Activated CD8-positive, alpha-beta memory T cell treated with anti-CD3 and anti-CD28 coated beads, Interleukin-2, amount 50 U/mL, for 48 hours (primary cell): ENCODE data around the gene RNF166.

Experiments used
- DNase-seq: peaks from one replicate; pipeline ENCODE4 v3.0.0-alpha.2; 2020

Gene RNF166

DNA sequence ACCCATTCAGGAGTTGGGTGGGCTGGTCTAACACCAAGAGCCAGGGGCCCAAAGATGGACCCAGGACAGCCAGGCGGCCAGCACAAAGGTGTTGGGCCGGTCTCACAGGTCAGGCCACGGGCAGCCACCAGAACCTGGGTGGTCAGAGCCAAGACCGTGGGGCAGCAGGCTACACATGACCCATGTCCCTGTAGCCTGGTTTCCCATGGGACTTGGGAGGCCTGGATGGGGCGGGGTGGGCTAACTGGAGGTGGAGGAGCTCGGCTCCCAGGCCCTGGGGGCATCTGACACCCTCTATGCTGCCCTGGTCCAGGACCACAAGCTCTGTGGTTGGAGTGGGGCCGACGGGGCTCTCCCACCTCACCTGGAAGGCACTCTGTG, 17.3 kb upstream of the RNF166 start:
- DNase-seq, result no peak

DNA sequence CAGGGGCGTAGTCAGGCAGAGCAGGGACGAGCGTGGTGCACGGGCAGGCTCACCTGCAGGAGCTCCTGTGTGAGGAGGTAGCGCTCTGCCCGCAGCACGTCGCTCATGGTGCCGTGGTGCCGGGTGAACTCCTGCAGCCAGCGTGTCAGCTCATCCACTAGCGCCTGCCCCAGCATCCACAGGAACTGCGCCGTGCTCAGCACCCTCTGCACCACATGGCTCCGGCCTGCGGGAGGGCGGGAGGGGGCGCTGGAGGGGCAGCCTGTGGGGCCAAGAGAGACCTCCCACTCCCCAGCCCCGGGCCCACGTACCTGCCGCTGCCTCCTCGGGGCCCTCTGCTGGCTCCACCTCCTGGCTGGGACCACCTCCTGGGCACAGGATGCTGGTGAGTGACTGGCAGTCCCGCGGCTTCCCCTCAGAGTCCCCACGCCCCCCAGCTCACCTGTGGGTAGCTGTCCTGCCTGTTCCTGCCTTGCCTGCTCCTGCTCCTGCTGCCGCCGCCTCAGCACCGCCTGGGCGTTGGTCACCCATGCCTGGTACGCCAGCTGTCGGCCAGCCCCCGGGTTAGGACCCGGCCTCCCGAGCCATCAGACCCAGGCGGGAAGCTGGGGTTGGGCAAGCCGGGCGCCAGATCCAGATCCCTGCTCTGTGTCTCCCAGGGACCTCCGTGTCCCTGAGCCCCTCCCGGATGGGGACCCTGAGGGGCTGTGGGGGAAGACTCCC, 16.7 kb upstream of the RNF166 start:
- DNase-seq, result no peak

DNA sequence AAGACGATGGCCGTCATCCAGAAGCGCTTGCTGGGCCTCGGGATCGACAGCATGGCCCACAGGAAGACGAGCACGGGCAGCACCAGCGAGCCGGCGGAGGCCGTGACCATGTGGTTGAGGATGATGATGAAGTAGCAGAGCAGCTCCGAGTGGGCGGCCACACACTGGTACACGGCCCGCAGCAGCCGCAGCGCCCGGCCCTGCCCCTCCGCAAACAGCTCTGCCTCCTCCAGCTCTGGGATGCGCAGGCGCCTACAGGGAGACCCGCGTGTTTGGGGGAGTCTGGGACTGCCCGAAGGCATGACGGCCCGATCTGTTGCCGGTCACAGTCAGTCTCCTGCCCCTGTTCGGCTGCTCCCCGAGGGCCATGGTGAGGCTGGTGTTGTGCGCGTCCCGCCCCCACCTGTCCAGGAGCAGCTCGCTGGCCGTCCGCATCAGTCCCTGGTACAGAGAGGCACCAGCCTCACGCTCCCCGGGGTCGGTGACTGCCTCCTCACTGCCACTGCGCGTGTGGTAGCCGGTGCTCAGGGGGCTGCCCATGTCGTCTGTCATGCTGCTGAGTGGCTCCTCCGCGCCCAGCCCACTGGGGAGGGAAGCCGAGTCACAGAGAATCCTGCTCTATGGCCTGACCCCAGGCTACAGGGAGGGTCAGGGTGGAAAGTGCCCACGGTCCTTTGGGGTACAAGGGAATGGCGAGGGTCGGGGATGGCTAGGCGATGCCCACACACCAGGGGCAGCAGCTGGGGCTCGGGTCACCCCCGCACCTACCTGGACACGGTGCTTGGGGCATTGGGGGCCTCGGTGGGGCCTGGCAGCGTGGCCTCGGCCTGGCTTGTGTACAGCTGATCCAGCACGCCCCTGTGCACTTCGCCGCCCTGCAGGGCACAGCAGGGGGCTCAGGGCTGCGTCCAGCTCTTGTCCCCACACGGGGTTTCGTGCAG, 15.9 kb upstream of the RNF166 start:
- no peak for DNase-seq

DNA sequence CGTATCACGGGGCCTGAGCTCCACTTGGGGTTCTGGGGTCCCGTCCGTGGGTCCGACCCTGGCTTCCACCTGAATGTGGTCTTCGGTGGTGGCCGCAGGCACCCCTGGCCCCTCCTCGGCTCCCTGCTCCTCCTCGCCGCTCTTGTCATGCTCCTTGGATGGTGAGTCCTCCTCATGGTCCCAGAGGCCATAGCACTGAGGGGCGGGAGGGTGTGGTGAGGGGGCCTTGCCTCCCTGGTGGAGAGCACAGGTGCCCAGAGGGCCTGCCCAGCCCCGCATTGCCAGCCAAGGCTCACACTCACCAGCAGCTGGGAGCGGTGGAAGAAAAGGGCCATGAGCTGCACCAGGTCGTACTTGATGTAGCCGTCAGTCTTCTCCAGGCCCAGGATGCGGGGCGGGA, 15.0 kb upstream of the RNF166 start:
- no peak for DNase-seq

DNA sequence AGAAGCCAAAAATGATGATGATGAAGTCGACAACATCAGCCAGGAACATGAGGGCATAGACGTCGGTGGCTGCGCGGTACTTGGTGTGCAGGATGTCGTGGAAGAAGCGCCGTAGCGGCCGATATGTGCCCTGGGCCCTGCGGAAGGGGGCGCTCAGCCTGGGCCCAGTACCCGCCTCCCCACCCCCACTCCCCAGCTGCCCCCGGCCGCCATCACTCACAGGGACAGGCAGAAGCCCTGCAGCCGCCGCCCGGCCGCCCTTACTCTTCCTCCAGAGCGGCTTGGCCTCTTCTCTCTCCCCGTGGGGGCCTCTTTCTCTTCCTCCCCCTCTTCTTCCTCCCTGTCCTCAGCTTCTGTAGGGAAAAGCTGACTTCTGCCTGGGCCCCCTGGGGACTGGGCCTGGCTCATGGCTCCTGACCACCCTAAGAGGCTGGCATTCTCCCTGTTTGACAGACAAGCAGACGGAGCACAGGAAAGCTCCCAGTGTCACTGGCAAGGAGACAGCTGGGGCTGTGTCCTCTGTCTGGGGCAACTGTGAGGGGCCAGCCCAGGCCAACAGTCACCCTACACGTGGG, 14.3 kb upstream of the RNF166 start:
- no peak for DNase-seq

DNA sequence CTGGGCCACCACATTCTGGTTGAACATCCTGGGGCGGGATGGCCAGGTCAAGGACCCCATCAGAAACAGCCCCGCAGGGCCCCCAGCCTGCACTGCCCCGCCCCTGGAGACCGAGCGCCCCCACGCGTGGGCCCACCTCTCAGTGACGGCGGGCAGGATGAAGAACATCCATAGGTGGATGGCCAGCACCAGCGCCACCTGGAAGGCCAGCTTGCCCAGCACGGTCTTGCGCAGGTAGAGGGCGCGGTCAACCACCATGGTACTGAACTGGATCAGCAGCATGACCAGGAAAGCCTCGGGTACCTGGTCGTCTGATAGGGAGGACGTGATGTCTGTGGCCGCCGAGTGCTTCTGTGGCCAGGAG, 13.7 kb upstream of the RNF166 start:
- DNase-seq, result no peak

DNA sequence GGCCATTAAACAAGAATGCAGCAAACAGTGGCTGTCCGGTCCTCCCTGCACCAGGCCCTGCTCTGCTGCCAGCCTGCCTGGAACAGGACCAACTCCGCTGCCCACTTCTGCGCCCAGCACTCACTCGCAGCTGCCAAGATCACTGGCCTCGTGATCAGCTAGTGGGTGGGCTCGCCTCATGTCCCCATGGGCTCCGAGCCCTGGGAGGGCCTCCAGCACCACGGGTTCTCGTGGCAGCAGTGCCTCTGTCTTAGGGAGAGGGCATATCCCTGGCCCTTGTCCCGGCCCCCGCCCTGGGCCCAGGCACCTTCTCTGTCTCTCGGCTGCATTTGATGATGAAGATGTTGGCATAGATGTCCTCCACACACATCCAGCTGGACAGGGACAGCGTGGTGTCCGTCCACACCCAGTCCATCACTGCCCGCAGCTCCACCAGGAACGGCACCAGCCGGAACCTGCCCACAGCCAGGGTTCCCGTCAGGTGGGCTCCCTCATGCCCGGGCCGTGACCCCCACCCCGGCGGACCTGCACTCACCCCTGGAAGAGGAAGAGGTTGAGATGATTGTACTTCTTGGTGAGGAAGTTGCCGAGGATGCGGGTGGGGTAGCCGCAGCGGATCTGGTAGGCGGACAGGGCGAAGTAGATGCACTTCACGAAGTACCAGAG, 13.2 kb upstream of the RNF166 start:
- DNase-seq, result no peak

DNA sequence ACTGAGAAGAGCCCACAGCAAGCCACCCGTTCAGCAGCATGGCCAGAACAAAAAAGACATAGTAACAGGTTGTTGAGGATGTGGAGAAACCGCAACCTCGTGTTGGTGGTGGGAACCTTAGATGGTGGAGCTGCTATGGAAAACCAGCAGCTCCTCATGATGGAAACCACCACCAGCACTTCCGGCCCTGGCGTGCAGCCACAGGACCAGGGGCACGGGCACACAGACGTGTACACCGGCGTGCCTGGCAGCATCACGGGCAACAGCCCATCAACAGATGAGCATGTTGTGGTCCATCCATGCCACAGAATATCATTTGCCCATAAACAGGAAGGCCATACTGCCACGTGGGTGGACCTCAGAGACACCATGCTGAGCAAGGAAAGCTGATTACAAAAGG, 12.0 kb upstream of the RNF166 start:
- no peak for DNase-seq

DNA sequence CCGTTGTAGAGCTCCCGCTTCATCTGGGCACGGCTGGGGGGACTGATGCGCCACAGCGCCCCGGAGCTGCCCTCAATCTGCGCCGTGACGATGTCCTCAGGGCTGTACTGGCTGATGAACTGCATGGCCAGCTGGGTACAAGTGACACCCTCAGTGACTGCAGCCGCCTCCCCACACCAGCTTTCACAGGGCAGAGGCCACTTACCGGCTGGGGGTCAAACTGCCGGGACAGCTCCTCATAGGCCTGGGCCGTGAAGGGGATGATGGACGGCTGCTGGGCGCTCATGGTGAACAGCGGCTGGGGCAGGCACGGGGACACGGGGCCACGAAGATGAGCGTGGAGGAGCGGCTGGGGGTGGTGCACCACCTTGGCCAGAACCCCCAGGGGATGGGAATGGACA, 10.4 kb upstream of the RNF166 start:
- DNase-seq, result no peak

DNA sequence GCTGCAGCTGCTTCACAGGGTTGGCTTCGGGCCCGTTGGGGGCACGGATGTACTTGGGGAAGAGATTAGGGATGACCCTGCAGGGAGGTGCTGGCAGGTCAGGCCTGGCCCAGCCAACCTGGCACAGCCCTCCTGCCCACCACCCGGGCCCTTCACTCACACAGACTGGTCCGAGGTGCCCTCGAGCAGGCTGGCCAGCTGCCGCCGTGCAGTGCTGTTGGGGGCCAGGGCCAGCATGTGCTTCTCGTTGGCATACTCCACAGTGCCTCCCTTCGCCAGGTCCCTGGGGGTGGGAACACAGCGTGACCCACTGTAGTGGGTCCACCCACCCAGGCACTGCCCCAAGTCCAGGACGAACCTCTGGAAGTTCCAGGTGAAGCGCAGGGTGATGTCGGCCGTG, 10.0 kb upstream of the RNF166 start:
- no peak for DNase-seq

DNA sequence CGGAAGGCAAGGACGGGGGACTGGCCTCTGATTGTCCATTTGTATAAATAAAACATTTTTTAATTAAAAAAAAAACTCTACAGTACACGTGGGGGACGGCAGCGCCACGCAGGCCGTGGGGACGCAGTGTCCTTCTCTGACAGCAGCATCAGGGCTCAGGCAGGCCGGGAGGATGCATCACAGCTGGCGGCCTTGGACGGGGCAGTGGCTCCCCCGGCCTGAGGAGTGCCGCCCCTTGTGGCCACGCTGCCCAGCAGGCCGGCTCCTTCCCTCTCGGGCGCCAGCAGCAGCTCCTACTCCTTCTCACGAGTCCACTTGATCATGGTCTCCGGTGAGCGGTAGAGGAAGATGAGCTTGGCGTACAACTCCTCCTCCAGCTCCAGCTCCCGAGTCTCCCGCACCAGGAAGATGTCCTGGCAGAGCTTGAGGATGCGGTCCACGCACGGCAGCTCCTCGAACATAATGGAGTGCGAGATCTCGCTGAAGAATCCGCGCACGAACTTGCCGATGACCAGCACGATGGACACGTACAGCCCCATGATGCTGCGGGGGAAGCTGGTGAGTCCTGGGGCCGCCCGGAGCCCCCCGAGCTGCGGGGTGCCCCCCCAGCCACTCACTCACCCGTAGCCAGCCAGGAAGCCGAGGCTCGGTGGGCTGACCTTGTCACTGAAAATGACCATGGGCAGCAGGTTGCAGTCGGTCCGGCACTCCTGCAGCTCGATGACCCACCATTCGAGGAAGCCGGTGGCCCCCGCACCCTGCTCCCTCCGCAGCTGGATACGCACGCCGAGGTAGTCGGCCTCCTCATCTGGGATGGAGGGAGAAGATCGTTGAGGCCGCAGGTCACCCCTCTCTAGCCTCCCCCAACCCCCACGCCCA, 9.3 kb upstream of the RNF166 start:
- no peak for DNase-seq

DNA sequence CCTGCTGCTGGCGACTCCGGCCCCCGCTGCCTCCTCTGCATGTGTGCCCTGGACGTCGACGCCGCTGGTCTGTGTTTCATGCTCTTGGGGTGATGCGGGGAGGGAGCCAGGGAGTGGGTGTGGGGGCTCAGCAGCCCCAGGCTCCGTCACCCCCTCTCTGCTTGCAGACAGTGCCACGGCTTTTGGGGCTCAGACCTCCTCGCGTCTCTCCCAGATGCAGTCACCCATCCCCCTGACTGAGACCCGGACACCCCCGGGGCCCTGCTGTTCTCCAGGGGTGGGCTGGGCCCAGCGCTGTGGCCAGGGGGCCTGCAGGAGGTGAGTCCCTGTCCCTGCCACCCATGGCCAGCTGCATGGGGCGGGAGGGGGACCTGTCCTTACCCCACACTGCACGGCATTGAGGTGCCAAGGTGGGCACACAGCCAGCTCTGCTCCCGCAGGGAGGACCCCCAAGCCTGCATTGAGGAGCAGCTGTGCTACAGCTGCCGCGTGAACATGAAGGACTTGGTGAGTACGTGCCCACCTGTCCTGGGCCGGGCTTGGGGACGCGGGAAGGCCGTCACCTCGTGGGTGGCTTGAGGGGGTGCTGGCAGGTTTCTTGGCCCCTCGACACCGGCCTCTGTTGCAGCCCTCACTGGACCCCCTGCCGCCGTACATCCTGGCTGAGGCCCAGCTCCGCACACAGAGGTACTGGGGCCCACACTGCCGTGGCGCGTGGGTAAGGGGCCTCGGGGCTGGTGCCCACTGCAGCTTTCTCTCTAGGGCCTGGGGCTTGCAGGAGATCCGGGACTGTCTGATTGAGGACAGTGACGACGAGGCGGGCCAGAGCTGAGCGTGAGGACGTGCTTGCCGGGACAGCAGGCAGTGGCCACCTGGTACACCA, 8.5 kb upstream of the RNF166 start:
- DNase-seq, result no peak

DNA sequence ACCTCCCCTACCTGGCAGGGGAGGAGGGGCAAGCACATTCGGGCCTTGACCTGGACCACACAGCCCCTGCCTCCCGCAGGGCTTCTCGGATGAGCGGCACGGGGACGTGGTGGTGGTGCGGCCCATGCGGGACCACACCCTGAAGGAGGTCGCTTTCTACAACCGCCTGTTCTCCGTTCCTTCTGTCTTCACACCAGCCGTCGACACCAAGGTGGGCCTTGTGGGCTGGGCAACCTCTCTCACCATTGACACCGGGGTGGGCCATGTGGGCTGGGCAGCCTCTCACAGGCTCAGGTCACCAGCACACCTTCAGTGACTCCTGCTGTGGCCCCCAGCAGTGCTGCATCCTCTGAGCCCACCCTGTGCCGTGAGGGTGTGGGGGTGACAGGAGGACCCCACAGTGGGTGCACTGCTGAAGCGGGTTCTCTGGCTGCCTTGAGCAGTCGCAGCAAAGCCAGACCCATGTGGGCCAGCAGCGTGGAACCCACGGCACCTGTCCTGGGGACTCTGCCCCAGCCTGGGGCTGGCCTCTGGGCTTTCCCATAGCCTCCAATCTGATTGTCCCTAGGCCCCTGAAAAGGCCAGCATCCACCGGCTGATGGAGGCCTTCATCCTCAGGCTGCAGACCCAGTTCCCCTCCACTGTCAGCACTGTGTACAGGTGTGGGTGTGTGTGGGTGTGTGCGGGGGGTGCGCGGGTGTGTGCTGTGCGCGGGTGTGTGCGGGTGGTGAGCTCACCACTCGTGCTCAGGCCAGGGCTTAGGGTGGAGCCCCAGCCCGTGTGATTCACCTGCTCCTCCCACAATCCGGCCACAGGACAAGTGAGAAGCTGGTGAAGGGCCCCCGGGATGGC, 7.6 kb upstream of the RNF166 start:
- DNase-seq, result no peak

DNA sequence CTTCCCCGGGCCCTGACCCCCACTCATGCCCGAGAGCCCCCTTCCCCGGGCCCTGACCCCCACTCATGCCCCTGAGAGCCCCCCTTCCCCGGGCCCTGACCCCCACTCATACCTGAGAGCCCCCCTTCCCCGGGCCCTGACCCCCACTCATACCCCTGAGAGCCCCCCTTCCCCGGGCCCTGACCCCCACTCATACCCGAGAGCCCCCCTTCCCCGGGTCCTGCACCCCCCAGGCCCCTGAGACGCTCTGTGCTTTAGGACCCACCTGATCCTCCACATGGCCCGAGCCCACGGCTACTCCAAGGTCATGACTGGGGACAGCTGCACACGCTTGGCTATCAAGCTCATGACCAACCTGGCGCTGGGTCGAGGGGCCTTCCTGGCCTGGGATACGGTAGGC, 6.8 kb upstream of the RNF166 start:
- no peak for DNase-seq

DNA sequence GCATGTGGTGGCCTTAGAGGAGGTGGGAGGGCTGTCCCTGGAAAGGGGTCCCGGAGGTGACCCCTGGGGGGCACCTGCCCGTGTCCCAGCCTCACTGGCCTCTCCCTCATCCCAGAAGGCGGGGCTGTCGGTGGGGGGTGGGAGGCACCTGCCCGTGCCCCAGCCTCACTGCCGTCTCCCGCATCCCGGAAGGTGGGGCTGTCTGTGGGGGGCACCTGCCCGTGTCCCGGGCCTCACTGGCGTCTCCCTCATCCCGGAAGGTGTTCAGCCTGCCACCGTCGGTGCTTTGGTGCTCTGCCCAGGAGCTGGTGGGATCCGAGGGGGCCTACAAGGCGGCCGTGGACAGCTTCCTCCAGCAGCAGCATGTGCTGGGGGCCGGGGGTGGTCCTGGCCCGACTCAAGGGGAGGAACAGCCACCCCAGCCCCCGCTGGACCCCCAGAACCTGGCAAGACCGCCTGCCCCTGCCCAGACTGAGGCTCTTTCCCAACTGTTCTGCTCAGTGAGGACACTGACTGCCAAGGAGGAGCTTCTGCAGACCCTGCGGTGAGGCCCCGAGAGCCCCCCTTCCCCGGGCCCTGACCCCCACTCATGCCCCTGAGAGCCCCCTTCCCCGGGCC, 6.3 kb upstream of the RNF166 start:
- DNase-seq, result no peak

DNA sequence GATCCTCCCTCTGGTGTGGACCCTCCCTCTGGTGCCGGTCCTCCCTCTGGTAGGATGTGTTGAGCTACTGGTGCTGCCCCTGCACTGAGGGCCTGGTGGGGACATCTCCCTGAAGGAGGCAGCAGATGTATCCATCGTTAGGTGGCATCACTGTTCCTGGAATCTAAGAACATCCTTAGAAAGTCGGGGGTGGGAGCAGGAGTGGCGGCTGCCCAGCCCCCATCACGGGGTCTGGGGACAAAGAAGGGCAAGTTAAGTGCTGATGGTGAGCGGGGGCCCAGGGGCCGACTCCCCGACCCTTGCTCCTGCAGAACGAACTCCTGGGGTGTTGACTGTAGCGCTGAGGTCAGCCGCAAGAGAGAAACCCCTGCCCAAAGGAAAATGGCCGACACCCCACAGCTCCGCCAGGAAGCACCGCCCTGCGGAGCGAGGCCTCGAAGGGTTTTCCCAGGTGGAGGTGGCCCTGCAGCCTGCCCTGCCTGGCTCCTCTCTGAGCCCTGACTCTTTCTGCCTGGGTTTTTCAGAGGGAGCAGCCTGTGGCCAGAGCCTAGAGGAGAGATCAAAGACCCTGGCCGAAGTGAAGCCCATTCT, 5.6 kb upstream of the RNF166 start:
- DNase-seq, result no peak

DNA sequence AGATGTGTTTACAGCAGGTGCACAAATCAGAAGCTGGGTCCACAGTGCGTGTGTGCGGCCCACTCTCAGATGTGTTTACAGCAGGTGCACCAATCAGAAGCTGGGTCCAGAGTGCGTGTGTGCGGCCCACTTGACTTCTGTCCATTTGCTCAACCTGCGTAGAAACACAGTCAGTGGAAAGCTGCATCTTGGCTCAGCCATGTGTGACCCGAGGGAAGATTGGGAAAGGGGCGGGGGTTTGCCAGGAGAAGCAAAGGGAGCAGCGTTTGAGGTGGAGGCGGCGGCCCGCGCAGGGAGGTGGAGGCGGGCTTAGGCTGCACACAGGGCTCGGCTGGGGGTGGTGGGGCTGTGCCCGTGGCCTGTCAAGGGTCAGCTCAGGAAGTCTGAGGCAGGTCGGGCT, 4.3 kb upstream of the RNF166 start:
- DNase-seq, result no peak

DNA sequence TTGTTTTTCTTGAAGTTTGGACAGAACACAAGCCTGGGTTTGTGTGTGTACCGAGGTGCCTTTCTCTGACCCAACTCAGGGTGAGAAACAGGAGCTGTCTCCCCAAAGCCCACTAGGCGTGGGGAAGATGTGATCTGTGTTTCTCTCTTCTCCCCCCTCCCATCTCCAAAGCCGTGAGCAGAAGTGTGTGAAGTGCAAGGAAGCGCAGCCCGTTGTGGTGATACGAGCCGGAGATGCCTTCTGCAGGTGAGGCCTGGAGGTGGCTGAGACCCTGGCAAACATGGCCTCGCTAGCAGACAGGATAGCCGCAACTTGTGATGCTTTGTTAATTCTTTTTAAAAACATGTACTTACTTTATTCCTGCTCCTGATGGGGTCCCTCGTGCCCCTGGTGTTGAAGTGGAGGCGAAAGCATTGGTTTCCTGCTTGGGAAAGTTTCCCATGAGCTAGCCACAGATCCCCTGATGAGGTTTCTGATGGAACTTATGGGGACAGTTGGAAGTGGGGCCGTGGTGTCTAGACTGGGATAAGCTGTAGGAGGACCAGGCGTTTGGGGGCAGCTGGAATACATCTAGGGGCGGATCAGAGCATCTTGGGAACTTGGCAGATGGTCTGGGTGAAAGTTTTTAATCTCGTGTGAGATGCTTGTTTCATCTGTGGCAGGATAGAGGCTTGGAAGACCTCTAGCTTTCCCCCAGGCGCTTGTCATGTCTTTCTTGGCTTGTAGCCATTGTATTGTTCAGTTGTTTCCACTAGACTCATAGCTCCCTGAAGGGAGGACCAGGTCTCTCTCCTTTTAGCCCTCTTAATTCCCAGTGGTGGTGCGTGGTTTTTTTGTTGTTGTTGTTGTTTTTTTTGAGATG, 988 bp upstream of the RNF166 start:
- no peak for DNase-seq

DNA sequence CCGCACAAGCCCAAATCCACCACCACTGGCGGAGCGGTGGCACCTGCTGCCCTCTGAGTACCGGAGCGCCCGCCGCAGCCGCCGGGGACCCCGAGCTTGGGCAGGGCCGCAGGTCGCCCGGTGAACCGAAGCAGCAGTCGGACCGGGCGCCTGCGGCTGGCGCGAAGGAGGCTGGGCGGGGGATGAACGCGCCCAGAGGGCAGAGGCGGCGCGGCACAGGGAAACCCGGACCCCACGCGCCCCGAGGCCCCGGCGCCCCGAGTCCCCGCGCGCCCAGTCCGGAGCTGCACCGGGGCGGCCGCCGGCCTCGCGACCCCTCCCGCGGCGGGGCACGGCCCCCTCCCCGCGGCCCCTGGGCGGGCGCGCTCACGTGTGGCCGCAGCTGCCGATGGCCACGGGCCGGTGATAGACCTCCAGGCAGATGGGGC, 393 bp downstream of the RNF166 start:
- DNase-seq, result no peak
